ENCODE data around the gene PTPN7. TPM values are rescaled to one million over a fixed set of nuclear protein-coding genes. Genes with fewer than 3 reads are reported as not detected.

PTPN7 gene
- polyA plus RNA-seq, 1 donor (not counting 4 experiments of a cell fraction or from before 2014, with no cell fraction given) = 0.10 TPM

GRCh38 chr1:202162418-202163280 lies 2.2 kb upstream of the PTPN7 start:
- Histone ChIP-seq H3K9ac (ENCODE audit: control insufficient read depth, extremely low read depth, insufficient read depth, low read length) (no peak overlapping the region), H3K36me3 (ENCODE audit: control insufficient read depth in 2 of 2, extremely low read depth in 1 of 2, insufficient read depth in 2 of 2, low read length in 2 of 2) (no peaks in the 10 kb centered on the region), H3K79me2 (ENCODE audit: control insufficient read depth, insufficient read depth, low read length) (no peaks in the 10 kb centered on the region), H3K4me1 (ENCODE audit: control insufficient read depth, extremely low read depth, insufficient read depth, low read length) (no peaks in the 10 kb centered on the region), H2AFZ (ENCODE audit: control insufficient read depth, low read length) (no peak overlapping the region), H3K4me3 (ENCODE audit: control insufficient read depth in 2 of 3, extremely low read depth in 1 of 3, insufficient read depth in 2 of 3, low read depth in 1 of 3, low read length in 3 of 3) (no peak overlapping the region), H3K9me3 (ENCODE audit: control insufficient read depth, low read depth, low read length) (no peaks in the 10 kb centered on the region), H4K20me1 (ENCODE audit: control insufficient read depth, extremely low read depth, insufficient read depth, low read length) (no peaks in the 10 kb centered on the region), H3K27me3 (ENCODE audit: control insufficient read depth, extremely low read depth, insufficient read depth, low read length) (peaks cover 11% of the 10 kb centered on the region), H3K9me1 (ENCODE audit: control insufficient read depth, extremely low read depth, insufficient read depth, low read length) (no peaks in the 10 kb centered on the region), H3K4me2 (ENCODE audit: control insufficient read depth, extremely low read depth, insufficient read depth, low read depth, low read length) (no peak overlapping the region), H3K27ac (ENCODE audit: control insufficient read depth, insufficient read depth, low read length) (no peak overlapping the region)
- no peak for TF ChIP-seq CTCF (optimal IDR thresholded peaks at IDR 0.05 in 1 of 3, IDR thresholded peaks at IDR 0.05 in 1 of 3, conservative IDR thresholded peaks at IDR 0.05 in 1 of 3; ENCODE audit: extremely low read depth in 1 of 3, insufficient read depth in 2 of 3, low read length in 3 of 3)
- no peak for TF ChIP-seq EZH2 (IDR thresholded peaks at IDR 0.05; ENCODE audit: low read length)
- FAIRE-seq (no peak), DNase-seq (ENCODE audit: low read depth, low spot score) (no peak)
- dilution Hi-C loops (cut with MboI; ENCODE audit: extremely low pct_ligation_motif_present, low sequenced_read_pairs) = no loop called here

GRCh38 chr1:202162047-202162417 lies 1.6 kb upstream of the PTPN7 start:
- no peak overlapping the region for H3K9ac ChIP-seq (ENCODE audit: control insufficient read depth, extremely low read depth, insufficient read depth, low read length)
- H3K4me3 ChIP-seq (ENCODE audit: control insufficient read depth in 2 of 3, extremely low read depth in 1 of 3, insufficient read depth in 2 of 3, low read depth in 1 of 3, low read length in 3 of 3) = no peak overlapping the region
- no peak overlapping the region for H2AFZ ChIP-seq (ENCODE audit: control insufficient read depth, low read length)
- FAIRE-seq (no peak), DNase-seq (ENCODE audit: low read depth, low spot score) (no peak)
- H3K36me3 ChIP-seq (ENCODE audit: control insufficient read depth in 2 of 2, extremely low read depth in 1 of 2, insufficient read depth in 2 of 2, low read length in 2 of 2) = no peaks in the 10 kb centered on the region
- H3K9me1 ChIP-seq (ENCODE audit: control insufficient read depth, extremely low read depth, insufficient read depth, low read length) = no peaks in the 10 kb centered on the region
- no peak overlapping the region for H3K27ac ChIP-seq (ENCODE audit: control insufficient read depth, insufficient read depth, low read length)
- TF ChIP-seq CTCF (optimal IDR thresholded peaks at IDR 0.05 in 1 of 3, IDR thresholded peaks at IDR 0.05 in 1 of 3, conservative IDR thresholded peaks at IDR 0.05 in 1 of 3; ENCODE audit: extremely low read depth in 1 of 3, insufficient read depth in 2 of 3, low read length in 3 of 3) = no peak
- no peak for TF ChIP-seq EZH2 (IDR thresholded peaks at IDR 0.05; ENCODE audit: low read length)
- H3K79me2 ChIP-seq (ENCODE audit: control insufficient read depth, insufficient read depth, low read length) = no peaks in the 10 kb centered on the region
- dilution Hi-C loops (cut with MboI; ENCODE audit: extremely low pct_ligation_motif_present, low sequenced_read_pairs) = no loop called here
- no peaks in the 10 kb centered on the region for H3K4me1 ChIP-seq (ENCODE audit: control insufficient read depth, extremely low read depth, insufficient read depth, low read length)
- no peaks in the 10 kb centered on the region for H4K20me1 ChIP-seq (ENCODE audit: control insufficient read depth, extremely low read depth, insufficient read depth, low read length)
- no peaks in the 10 kb centered on the region for H3K9me3 ChIP-seq (ENCODE audit: control insufficient read depth, low read depth, low read length)
- peaks cover 11% of the 10 kb centered on the region for H3K27me3 ChIP-seq (ENCODE audit: control insufficient read depth, extremely low read depth, insufficient read depth, low read length)
- no peak overlapping the region for H3K4me2 ChIP-seq (ENCODE audit: control insufficient read depth, extremely low read depth, insufficient read depth, low read depth, low read length)
